Measurements from ENCODE around the gene LCLAT1. TPM values are rescaled to one million over a fixed set of nuclear protein-coding genes. Genes with fewer than 3 reads are reported as not detected.

Gene LCLAT1
- total RNA-seq, 1 experiment from 2014 or later = 36.0 TPM

GRCh38 chr2:30647752-30648457 is 200.9 kb downstream of the LCLAT1 start:
- Histone ChIP-seq H3K27ac (ENCODE audit: low read length) (no peak overlapping the region), H3K4me3 (ENCODE audit: low read depth in 2 of 2, low read length in 2 of 2) (no peak overlapping the region), H3K27me3 (ENCODE audit: control insufficient read depth, insufficient read depth, low read length) (no peaks in the 10 kb centered on the region), H3K9me3 (ENCODE audit: control insufficient read depth, insufficient read depth, low read depth, low read length) (no peaks in the 10 kb centered on the region), H3K36me3 (ENCODE audit: control insufficient read depth, insufficient read depth, low read length) (no peaks in the 10 kb centered on the region), H3K4me1 (ENCODE audit: control insufficient read depth, insufficient read depth, low read length) (no peaks in the 10 kb centered on the region)
- intact Hi-C loops (cut with micrococcal nuclease; ENCODE audit: unreplicated experiment) (no loop called here), in situ Hi-C loops (cut with HindIII; ENCODE audit: low pct_unique_long_range_greater_than_20kb, low sequenced_read_pairs) (no loop called here)
- DNase-seq (ENCODE audit: low read depth, low spot score) (no peak), ATAC-seq (no peak)
- no peak for TF ChIP-seq REST (IDR thresholded peaks at IDR 0.05; ENCODE audit: insufficient read depth in 1 of 2, low read depth in 2 of 2, low read length in 1 of 2)
- TF ChIP-seq SIN3A (IDR thresholded peaks at IDR 0.05; ENCODE audit: borderline replicate concordance, insufficient read depth, low read depth, low read length) = no peak
- TF ChIP-seq POLR2AphosphoS5 (IDR thresholded peaks at IDR 0.05; ENCODE audit: low read depth, low read length) = no peak
- TF ChIP-seq TCF7L2 (IDR thresholded peaks at IDR 0.05; ENCODE audit: low read depth, low read length) = no peak
- TF ChIP-seq CTCF (IDR thresholded peaks at IDR 0.05) = no peak
- POLR2A ChIA-PET = no interaction called here
- CTCF ChIA-PET = interaction anchor here (0.6 kb wide), 1 partner anchor 788 kb away, joined by 4 read pairs; no protein-coding TSS in a partner anchor
- BruUV-seq (replicated peaks) = no TSS peak

GRCh38 chr2:30649278-30649677 is 202.2 kb downstream of the LCLAT1 start:
- no peak for TF ChIP-seq SIN3A (IDR thresholded peaks at IDR 0.05; ENCODE audit: borderline replicate concordance, insufficient read depth, low read depth, low read length)
- TF ChIP-seq REST (IDR thresholded peaks at IDR 0.05; ENCODE audit: insufficient read depth in 1 of 2, low read depth in 2 of 2, low read length in 1 of 2) = no peak
- no peak for TF ChIP-seq CTCF (IDR thresholded peaks at IDR 0.05)
- TF ChIP-seq TCF7L2 (IDR thresholded peaks at IDR 0.05; ENCODE audit: low read depth, low read length) = no peak
- no peak for TF ChIP-seq POLR2AphosphoS5 (IDR thresholded peaks at IDR 0.05; ENCODE audit: low read depth, low read length)
- H3K4me3 ChIP-seq (ENCODE audit: low read depth in 2 of 2, low read length in 2 of 2) = no peak overlapping the region
- in situ Hi-C loops (cut with HindIII; ENCODE audit: low pct_unique_long_range_greater_than_20kb, low sequenced_read_pairs) = no loop called here
- BruUV-seq (replicated peaks) = no TSS peak
- H3K4me1 ChIP-seq (ENCODE audit: control insufficient read depth, insufficient read depth, low read length) = no peaks in the 10 kb centered on the region
- no peaks in the 10 kb centered on the region for H3K36me3 ChIP-seq (ENCODE audit: control insufficient read depth, insufficient read depth, low read length)
- H3K27me3 ChIP-seq (ENCODE audit: control insufficient read depth, insufficient read depth, low read length) = no peaks in the 10 kb centered on the region
- no peak; the same call in 1 of the 2 replicates for ATAC-seq
- ChIA-PET CTCF (no interaction called here), POLR2A (interaction anchor here (0.6 kb wide), 1 partner anchor 428 kb away, joined by 4 read pairs; no protein-coding TSS in a partner anchor)
- no peak for DNase-seq (ENCODE audit: low read depth, low spot score)
- H3K9me3 ChIP-seq (ENCODE audit: control insufficient read depth, insufficient read depth, low read depth, low read length) = no peaks in the 10 kb centered on the region
- H3K27ac ChIP-seq (ENCODE audit: low read length) = no peak overlapping the region
- intact Hi-C loops (cut with micrococcal nuclease; ENCODE audit: unreplicated experiment) = no loop called here
